SKM-1 (cell line): ENCODE data around the gene PPIF.

Source experiments
- DNase-seq: peaks from one replicate; lab custom pipeline; 2025; ENCODE audit not compliant: unreplicated experiment; lab: John Stamatoyannopoulos, UW

PPIF gene

GRCh38 chr10:79399223-79399831, 52.1 kb downstream of the PPIF start:
- DNase-seq: no peak

GRCh38 chr10:79400146-79401004, 53.1 kb downstream of the PPIF start:
- peak; percentile 28 for DNase-seq

GRCh38 chr10:79401015-79401921, 54.0 kb downstream of the PPIF start:
- no peak for DNase-seq

GRCh38 chr10:79402625-79402946, 55.3 kb downstream of the PPIF start:
- no peak for DNase-seq

GRCh38 chr10:79402951-79403350, 55.7 kb downstream of the PPIF start:
- no peak for DNase-seq

GRCh38 chr10:79403441-79404230, 56.4 kb downstream of the PPIF start:
- no peak for DNase-seq

GRCh38 chr10:79404231-79404609, 57.0 kb downstream of the PPIF start:
- DNase-seq: peak; percentile 26

- DNase-seq: no peak
Observed at GRCh38 chr10:79404690-79405131, 57.4 kb downstream of the PPIF start.
